Small intestine (tissue), 7 donors: ENCODE measurements around the gene LNX1. TPM values are rescaled to one million over a fixed set of nuclear protein-coding genes. Genes with fewer than 3 reads are reported as not detected.

Experiments used
- DNase-seq, 2 donors: peaks; one replicate each; pipeline versions ENCODE4 v3.0.0 to v3.0.0-alpha.2; 2013
- FAIRE-seq: peaks from 2 replicates; lab custom pipeline; 2012; peaks lifted over from hg19 to GRCh38; lab: Jason Lieb, UNC
- H3K27ac ChIP-seq, 3 donors: one replicate each; pipeline ENCODE4 v1.5.1; 2013; ENCODE audit warnings: low read length in 2 of 3, mild to moderate bottlenecking in 2 of 3, control low read depth in 1 of 3, inconsistent platforms in 1 of 3, low read depth in 1 of 3, moderate library complexity in 1 of 3
- H3K27me3 ChIP-seq, 3 donors: one replicate each; pipeline ENCODE4 v1.6.1; 2013; ENCODE audit warnings: low read length in 3 of 3, inconsistent platforms in 1 of 3; ENCODE audit not compliant: control insufficient read depth in 3 of 3, insufficient read depth in 3 of 3
- H3K36me3 ChIP-seq, 3 donors: one replicate each; pipeline ENCODE4 v1.6.1; 2013; ENCODE audit warnings: low read length in 3 of 3, inconsistent platforms in 1 of 3, low read depth in 1 of 3, mild to moderate bottlenecking in 1 of 3, moderate library complexity in 1 of 3; ENCODE audit not compliant: control insufficient read depth in 3 of 3, insufficient read depth in 2 of 3
- H3K4me1 ChIP-seq, 3 donors: one replicate each; pipeline ENCODE4 v1.6.1; 2013; ENCODE audit warnings: low read length in 2 of 3, inconsistent platforms in 1 of 3, low read depth in 1 of 3, mild to moderate bottlenecking in 1 of 3, moderate library complexity in 1 of 3; ENCODE audit not compliant: control insufficient read depth in 3 of 3, insufficient read depth in 2 of 3
- H3K4me3 ChIP-seq, 3 donors: one replicate each; pipeline ENCODE4 v1.5.1; 2013; ENCODE audit warnings: low read length in 3 of 3, control low read depth in 1 of 3, inconsistent platforms in 1 of 3, low read depth in 1 of 3, mild to moderate bottlenecking in 1 of 3, moderate library complexity in 1 of 3
- H3K9me3 ChIP-seq, 2 donors: one replicate each; pipeline ENCODE4 v1.6.1; 2013; ENCODE audit warnings: low read depth in 1 of 2, low read length in 1 of 2; ENCODE audit not compliant: control insufficient read depth in 2 of 2, insufficient read depth in 1 of 2
- WGBS, 3 donors: extraction: QIAGEN DNeasy Blood & Tissue Kit; methylation state at CpG; one replicate each; pipeline ENCODE4 v1.1.7; 2013; 5-methylcytosine and 5-hydroxymethylcytosine counted together
- polyA plus RNA-seq, 4 donors: library from polyadenylated mRNA; stranded (reverse) in 3 of 4; unstranded in 1 of 4; fragments of 200-250 nt in 3 of 4; fragments of 120-200 nt in 1 of 4; gene quantifications; one replicate each; pipeline versions ENCODE4 v1.2.1 to v1.2.3, GENCODE V29; 2013
- donor health status: healthy with polysubstance abuse.
- donor health status: control.
- donor health status: control.
- donor health status: Bipolar disorder and iron deficiency.
- donor health status: healthy.

The LNX1 gene
- polyA plus RNA-seq, 4 donors, result 6.4 to 13.7 (median 9.1) TPM

- DNase-seq, result no peak
- Histone ChIP-seq H3K9me3 (no peaks in the 10 kb centered on the region), H3K4me1 (peaks cover 0 to 14% (median 3%) of the 10 kb centered on the region in 3 donors), H3K36me3 (no peaks in the 10 kb centered on the region), H3K4me3 (no peak overlapping the region), H3K27ac (no peak overlapping the region), H3K27me3 (no peaks in the 10 kb centered on the region)
- WGBS, 3 donors, result 77 to 85% (median 84%) methylated on average over 3 of the region's 3 CpGs
- FAIRE-seq, result no peak
These were observed 5.6 kb upstream of the LNX1 start for GRCh38 chr4:53596901-53597300.

DNA sequence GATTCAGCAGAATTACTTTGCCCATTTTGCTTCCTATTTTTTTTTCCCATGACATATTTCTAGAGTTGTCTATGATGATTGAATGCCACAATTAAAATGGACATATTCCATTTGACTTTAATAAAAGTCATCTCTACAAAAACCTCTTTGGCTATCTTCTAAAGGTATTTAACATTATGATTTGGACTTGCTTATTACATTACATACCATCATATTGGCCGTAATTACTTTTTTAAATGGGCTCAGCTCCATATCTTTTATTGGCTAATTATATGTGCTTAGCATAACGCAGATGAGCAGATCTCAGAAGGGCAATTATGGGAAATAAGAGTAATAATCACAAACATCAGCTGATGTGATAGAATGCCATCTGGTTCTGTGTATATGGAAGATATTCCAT, 4.5 kb upstream of the LNX1 start:
- no peaks in the 10 kb centered on the region for H3K27me3 ChIP-seq
- WGBS, 3 donors, result 44 to 72% (median 66%) methylated on average over 2 of the region's 2 CpGs
- no peak overlapping the region for H3K4me3 ChIP-seq
- no peaks in the 10 kb centered on the region for H3K36me3 ChIP-seq
- no peak for FAIRE-seq
- no peak for DNase-seq
- no peaks in the 10 kb centered on the region for H3K9me3 ChIP-seq
- H3K27ac ChIP-seq, result no peak overlapping the region
- H3K4me1 ChIP-seq, result peaks cover 0 to 16% (median 3%) of the 10 kb centered on the region in 3 donors

- FAIRE-seq, result no peak
- WGBS, 3 donors, result 89 to 94% (median 93%) methylated on average over 3 of the region's 3 CpGs
- H3K27ac ChIP-seq, result no peak overlapping the region
- no peaks in the 10 kb centered on the region for H3K9me3 ChIP-seq
- H3K4me3 ChIP-seq, result no peak overlapping the region
- no peak for DNase-seq
- no peaks in the 10 kb centered on the region for H3K36me3 ChIP-seq
- no peaks in the 10 kb centered on the region for H3K27me3 ChIP-seq
- peaks cover 0 to 16% (median 3%) of the 10 kb centered on the region in 3 donors for H3K4me1 ChIP-seq
These were observed 3.9 kb upstream of the LNX1 start for GRCh38 chr4:53595204-53595603.

- DNase-seq, result no peak
- Histone ChIP-seq H3K4me1 (peaks cover 0 to 24% (median 0%) of the 10 kb centered on the region in 3 donors), H3K36me3 (no peaks in the 10 kb centered on the region), H3K27ac (no peak overlapping the region), H3K9me3 (no peaks in the 10 kb centered on the region), H3K4me3 (no peak overlapping the region), H3K27me3 (no peaks in the 10 kb centered on the region)
- no peak for FAIRE-seq
- 93 to 98% (median 96%) methylated on average over 2 of the region's 2 CpGs for WGBS, 3 donors
These were observed 2.5 kb upstream of the LNX1 start for GRCh38 chr4:53593765-53594164.

GRCh38 chr4:53592686-53593501, 1.6 kb upstream of the LNX1 start:
- 7 to 28% (median 28%) methylated on average over 20 of the region's 20 CpGs for WGBS, 3 donors
- FAIRE-seq (no peak), DNase-seq (peak; percentile 79 to 87)
- Histone ChIP-seq H3K27ac (peak overlapping the region; percentile 73 to 92 (median 85)), H3K27me3 (no peaks in the 10 kb centered on the region), H3K4me1 (peaks cover 0 to 29% (median 0%) of the 10 kb centered on the region in 3 donors), H3K4me3 (peak overlapping the region in 2 of 3 donors; percentile 33 to 37), H3K9me3 (no peaks in the 10 kb centered on the region), H3K36me3 (no peaks in the 10 kb centered on the region)

GRCh38 chr4:53592122-53592521, 836 bp upstream of the LNX1 start:
- FAIRE-seq (no peak), DNase-seq (peak; percentile 52 to 84)
- no peaks in the 10 kb centered on the region for H3K9me3 ChIP-seq
- no peaks in the 10 kb centered on the region for H3K36me3 ChIP-seq
- peak overlapping the region in 1 of 3 donors; percentile 66 for H3K4me3 ChIP-seq
- H3K27ac ChIP-seq, result peak overlapping the region; percentile 73 to 92 (median 85)
- H3K4me1 ChIP-seq, result peaks cover 2 to 32% (median 3%) of the 10 kb centered on the region in 3 donors
- 12 to 45% (median 31%) methylated on average over 8 of the region's 8 CpGs for WGBS, 3 donors
- H3K27me3 ChIP-seq, result no peaks in the 10 kb centered on the region

GRCh38 chr4:53590187-53590586, 1.1 kb downstream of the LNX1 start:
- peak overlapping the region in 2 of 3 donors; percentile 54 to 66 for H3K4me3 ChIP-seq
- 18 to 64% (median 26%) methylated on average over 2 of the region's 2 CpGs for WGBS, 3 donors
- DNase-seq (no peak), FAIRE-seq (no peak)
- H3K9me3 ChIP-seq, result no peaks in the 10 kb centered on the region
- H3K36me3 ChIP-seq, result no peaks in the 10 kb centered on the region
- H3K27ac ChIP-seq, result peak overlapping the region in 2 of 3 donors; percentile 3 to 92
- peaks cover 2 to 36% (median 3%) of the 10 kb centered on the region in 3 donors for H3K4me1 ChIP-seq
- no peaks in the 10 kb centered on the region for H3K27me3 ChIP-seq

- Histone ChIP-seq H3K27me3 (no peaks in the 10 kb centered on the region), H3K27ac (peak overlapping the region in 1 of 3 donors; percentile 46), H3K4me1 (peaks cover 2 to 36% (median 3%) of the 10 kb centered on the region in 3 donors), H3K9me3 (no peaks in the 10 kb centered on the region), H3K4me3 (peak overlapping the region in 2 of 3 donors; percentile 54 to 66), H3K36me3 (no peaks in the 10 kb centered on the region)
- 23 to 55% (median 29%) methylated on average over 2 of the region's 2 CpGs for WGBS, 3 donors
- DNase-seq (peak; percentile 49 to 63), FAIRE-seq (no peak)
These were observed 1.8 kb downstream of the LNX1 start for GRCh38 chr4:53589511-53589910.
